Measurements from ENCODE around the gene ACSF3.

DNA sequence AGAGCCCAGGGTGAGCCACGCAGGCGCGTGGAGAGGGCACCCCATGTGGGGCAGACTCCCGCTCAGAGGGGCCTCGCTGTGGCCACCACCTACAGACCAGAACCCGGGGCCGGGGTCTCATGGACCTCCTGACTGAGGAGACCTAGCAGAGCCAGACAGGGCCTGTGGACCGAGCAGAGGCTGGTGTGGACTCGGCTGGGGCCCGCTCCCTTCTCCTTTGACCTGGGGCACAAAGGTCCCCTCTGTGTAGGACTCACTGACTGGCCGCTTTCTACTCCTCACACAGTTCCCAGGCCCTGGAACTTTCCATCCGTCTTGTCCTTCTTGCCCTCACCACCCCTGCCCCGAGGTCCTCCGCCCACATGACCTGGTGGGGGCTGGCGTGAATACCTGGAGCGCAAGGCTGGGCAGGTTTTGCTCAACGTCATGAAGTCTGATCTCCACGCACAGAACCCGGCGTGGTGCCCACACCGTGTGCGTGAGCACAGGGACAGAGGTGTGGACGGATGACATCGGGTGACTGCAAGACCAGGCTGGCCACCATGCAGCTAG, 44.7 kb upstream of the ACSF3 start:
- TF ChIP-seq, protein P1, sequence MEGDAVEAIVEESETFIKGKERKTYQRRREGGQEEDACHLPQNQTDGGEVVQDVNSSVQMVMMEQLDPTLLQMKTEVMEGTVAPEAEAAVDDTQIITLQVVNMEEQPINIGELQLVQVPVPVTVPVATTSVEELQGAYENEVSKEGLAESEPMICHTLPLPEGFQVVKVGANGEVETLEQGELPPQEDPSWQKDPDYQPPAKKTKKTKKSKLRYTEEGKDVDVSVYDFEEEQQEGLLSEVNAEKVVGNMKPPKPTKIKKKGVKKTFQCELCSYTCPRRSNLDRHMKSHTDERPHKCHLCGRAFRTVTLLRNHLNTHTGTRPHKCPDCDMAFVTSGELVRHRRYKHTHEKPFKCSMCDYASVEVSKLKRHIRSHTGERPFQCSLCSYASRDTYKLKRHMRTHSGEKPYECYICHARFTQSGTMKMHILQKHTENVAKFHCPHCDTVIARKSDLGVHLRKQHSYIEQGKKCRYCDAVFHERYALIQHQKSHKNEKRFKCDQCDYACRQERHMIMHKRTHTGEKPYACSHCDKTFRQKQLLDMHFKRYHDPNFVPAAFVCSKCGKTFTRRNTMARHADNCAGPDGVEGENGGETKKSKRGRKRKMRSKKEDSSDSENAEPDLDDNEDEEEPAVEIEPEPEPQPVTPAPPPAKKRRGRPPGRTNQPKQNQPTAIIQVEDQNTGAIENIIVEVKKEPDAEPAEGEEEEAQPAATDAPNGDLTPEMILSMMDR (IDR thresholded peaks at IDR 0.05): no peak
- TF ChIP-seq POLR2A (IDR thresholded peaks at IDR 0.05): no peak
- no peak for TF ChIP-seq POLR2AphosphoS5 (IDR thresholded peaks at IDR 0.05)
